ENCODE results near the gene CDKN2AIPNL.

The CDKN2AIPNL gene

DNA sequence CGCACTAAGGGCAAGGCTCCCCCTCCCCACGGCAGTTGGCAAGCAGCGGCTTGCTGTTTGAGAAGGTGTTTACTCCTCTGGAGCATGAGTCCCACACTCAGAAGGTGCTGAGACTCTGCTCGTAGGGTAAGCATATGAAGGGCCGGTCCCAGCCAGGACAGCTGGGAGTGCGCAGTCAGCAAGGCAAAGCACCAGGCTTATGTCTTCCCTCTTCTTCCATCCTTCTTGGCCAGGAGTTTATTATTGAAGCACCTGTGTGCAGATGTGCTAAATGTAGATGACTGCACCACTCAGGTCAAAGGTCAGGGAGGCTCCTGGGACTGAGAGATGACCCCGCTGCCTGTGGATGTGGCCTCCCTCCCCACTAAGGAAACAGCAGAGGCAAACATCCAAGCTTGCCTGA lies 27.0 kb upstream of the CDKN2AIPNL start:
- H3K4me2 ChIP-seq = no peak overlapping the region
- H3K27ac ChIP-seq = no peak overlapping the region
- H3K9ac ChIP-seq = no peak overlapping the region
- no peaks in the 10 kb centered on the region for H3K9me3 ChIP-seq
- no peaks in the 10 kb centered on the region for H4K20me1 ChIP-seq
- no peaks in the 10 kb centered on the region for H3K36me3 ChIP-seq
- H3K4me1 ChIP-seq = peaks cover 21% of the 10 kb centered on the region
- H3K4me3 ChIP-seq = no peak overlapping the region
- no peak for TF ChIP-seq Cebpa-rat (IDR thresholded peaks at IDR 0.05)
- no peaks in the 10 kb centered on the region for H3K27me3 ChIP-seq

DNA sequence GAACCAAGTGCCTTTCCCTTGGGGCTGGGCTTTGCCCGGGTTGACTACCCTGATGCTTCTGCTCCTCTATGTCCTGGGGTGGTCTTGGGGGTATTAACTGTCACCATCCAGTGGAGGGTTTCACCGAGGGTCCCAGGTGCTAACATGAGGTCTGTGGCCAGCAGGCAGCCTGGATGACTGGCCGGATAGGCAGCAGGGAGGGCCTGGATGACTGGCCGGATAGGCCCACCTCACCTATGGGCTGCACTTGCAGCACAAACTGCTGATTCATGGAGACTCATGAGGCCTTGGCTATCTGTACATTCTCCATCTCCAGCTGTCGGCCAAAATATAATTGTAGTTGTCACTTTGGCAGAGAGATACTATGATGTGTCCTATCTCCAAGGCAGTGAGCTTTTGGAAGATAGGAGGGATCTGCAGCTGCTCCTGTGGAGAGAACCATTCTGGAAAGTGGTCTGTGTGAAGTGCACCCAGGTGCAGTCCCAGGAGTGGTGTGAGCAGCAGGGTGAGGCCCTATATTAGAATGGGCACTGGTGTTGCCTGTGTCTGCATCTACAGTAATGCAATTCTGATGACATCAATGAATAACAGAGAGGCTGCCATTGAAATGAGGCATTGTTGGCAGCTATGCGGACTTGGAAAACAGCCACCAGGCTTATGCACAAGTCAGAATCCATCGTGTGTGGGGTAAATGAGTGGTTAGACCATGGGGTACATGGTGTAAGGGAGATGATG lies 26.3 kb upstream of the CDKN2AIPNL start:
- Histone ChIP-seq H3K36me3 (no peaks in the 10 kb centered on the region), H3K27ac (no peak overlapping the region), H3K4me1 (peaks cover 21% of the 10 kb centered on the region), H3K27me3 (no peaks in the 10 kb centered on the region), H3K9me3 (no peaks in the 10 kb centered on the region), H3K4me2 (peak overlapping the region; percentile 78), H3K4me3 (no peak overlapping the region), H4K20me1 (no peaks in the 10 kb centered on the region), H3K9ac (no peak overlapping the region)
- no peak for TF ChIP-seq Cebpa-rat (IDR thresholded peaks at IDR 0.05)

- H3K4me3 ChIP-seq = no peak overlapping the region
- peak overlapping the region; percentile 78 for H3K4me2 ChIP-seq
- H3K9ac ChIP-seq = 0 out of 2 replicates have a peak overlapping the region, but pooled peaks have one; percentile 7
- H4K20me1 ChIP-seq = no peaks in the 10 kb centered on the region
- H3K9me3 ChIP-seq = no peaks in the 10 kb centered on the region
- H3K27me3 ChIP-seq = no peaks in the 10 kb centered on the region
- TF ChIP-seq Cebpa-rat (IDR thresholded peaks at IDR 0.05) = no peak
- peaks cover 21% of the 10 kb centered on the region for H3K4me1 ChIP-seq
- H3K27ac ChIP-seq = peak overlapping the region; percentile 2; the same call in 1 of the 2 replicates
- H3K36me3 ChIP-seq = no peaks in the 10 kb centered on the region
These were observed 25.7 kb upstream of the CDKN2AIPNL start for GRCh38 chr5:134437340-134437846.

DNA sequence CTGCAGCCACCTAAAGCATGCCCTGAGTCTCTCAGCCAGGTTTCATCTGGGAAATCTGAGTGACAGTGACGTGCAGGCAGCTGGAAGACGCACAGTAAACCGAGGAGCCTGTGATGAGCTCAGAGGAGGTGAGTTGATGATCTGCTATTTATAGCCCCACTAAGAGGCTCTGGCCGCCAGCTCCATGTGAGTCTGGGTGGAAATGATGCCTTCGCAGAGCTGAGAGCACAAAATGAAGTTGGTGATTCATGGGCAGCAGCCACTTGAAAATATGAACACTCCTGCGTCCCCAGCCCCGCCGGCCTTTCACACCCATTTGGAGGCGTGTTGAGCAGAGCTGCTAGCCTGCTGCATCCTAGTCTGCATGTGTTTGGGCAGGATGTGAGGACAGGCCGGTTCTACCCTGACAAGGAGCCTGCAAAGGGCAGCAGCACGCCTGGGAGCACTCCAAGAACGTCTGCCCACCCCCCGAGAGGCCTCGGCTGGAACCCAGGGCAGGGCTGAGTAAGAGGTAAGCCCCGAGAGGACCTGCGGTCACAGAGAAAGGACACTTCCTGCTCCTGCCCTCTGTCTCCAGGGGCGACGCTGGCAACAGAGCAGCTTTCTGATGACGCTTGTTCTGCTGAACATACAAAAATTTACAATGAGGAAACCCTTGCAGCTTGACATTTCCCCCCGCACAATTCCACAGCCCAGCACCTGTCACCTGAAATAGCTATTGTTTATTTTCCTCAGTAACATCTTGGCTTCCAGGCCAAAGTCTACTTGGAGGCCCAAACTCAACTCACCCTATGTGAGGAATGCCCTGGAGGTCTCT lies 25.1 kb upstream of the CDKN2AIPNL start:
- peak overlapping the region; percentile 2; the same call in 1 of the 2 replicates for H3K27ac ChIP-seq
- H3K9ac ChIP-seq = 0 out of 2 replicates have a peak overlapping the region, but pooled peaks have one; percentile 7

GRCh38 chr5:134435560-134435959 lies 23.9 kb upstream of the CDKN2AIPNL start:
- no peak overlapping the region for H3K9ac ChIP-seq
- H3K4me3 ChIP-seq = no peak overlapping the region
- no peak for TF ChIP-seq Cebpa-rat (IDR thresholded peaks at IDR 0.05)
- H3K4me1 ChIP-seq = peaks cover 21% of the 10 kb centered on the region
- H4K20me1 ChIP-seq = no peaks in the 10 kb centered on the region
- H3K9me3 ChIP-seq = no peaks in the 10 kb centered on the region
- H3K36me3 ChIP-seq = no peaks in the 10 kb centered on the region
- no peak overlapping the region for H3K27ac ChIP-seq
- H3K27me3 ChIP-seq = no peaks in the 10 kb centered on the region
- no peak overlapping the region for H3K4me2 ChIP-seq

More for the DNA sequence above, 25.1 kb upstream of the CDKN2AIPNL start:
- Histone ChIP-seq H3K4me3 (no peak overlapping the region), H3K4me1 (peaks cover 21% of the 10 kb centered on the region), H3K27me3 (no peaks in the 10 kb centered on the region), H3K9me3 (no peaks in the 10 kb centered on the region), H4K20me1 (no peaks in the 10 kb centered on the region), H3K4me2 (peak overlapping the region; percentile 78), H3K36me3 (no peaks in the 10 kb centered on the region)
- no peak for TF ChIP-seq Cebpa-rat (IDR thresholded peaks at IDR 0.05)

DNA sequence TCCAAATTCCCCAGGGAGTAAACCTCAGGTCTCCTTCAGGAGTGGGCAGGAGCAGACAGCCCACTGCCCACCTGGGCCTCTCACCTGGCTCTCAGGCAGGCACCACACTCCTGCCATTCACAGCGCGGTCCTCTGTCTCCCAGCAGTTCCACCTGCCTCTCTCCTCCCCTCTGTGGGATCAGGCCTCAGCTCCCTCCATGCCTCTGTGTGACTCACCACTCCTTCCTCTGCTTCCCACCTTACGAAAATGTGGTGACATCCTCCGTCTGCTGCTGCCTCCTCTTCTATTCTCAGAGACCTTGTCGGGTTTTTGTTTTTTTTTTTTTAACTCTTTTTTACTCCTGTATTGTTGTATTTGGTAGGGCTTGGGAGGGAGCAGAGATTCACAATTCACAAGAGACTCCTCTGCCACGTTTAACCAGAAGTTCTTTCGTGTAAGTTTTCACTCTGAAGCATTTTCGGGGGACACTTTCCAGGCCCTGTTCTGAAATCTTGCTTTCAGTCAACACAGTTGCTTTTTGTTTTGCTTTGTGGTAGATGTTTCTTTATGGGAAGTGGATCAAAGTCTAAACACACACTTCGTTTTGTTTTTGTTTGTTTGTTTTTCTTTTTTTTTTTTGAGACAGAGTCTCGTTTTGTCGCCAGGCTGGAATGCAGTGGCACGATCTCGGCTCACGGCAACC lies 21.1 kb upstream of the CDKN2AIPNL start:
- Histone ChIP-seq H3K4me3 (no peak overlapping the region), H3K27ac (no peak overlapping the region), H3K36me3 (no peaks in the 10 kb centered on the region), H3K4me1 (peaks cover 18% of the 10 kb centered on the region), H3K9ac (no peak overlapping the region), H4K20me1 (no peaks in the 10 kb centered on the region), H3K4me2 (no peak overlapping the region), H3K9me3 (no peaks in the 10 kb centered on the region), H3K27me3 (no peaks in the 10 kb centered on the region)
- no peak for TF ChIP-seq Cebpa-rat (IDR thresholded peaks at IDR 0.05)

GRCh38 chr5:134432174-134432573 lies 20.5 kb upstream of the CDKN2AIPNL start:
- Histone ChIP-seq H3K4me3 (no peak overlapping the region), H3K4me2 (no peak overlapping the region), H3K9me3 (no peaks in the 10 kb centered on the region), H4K20me1 (no peaks in the 10 kb centered on the region), H3K27ac (no peak overlapping the region), H3K9ac (no peak overlapping the region), H3K36me3 (no peaks in the 10 kb centered on the region), H3K27me3 (no peaks in the 10 kb centered on the region), H3K4me1 (peaks cover 12% of the 10 kb centered on the region)
- TF ChIP-seq Cebpa-rat (IDR thresholded peaks at IDR 0.05) = no peak

DNA sequence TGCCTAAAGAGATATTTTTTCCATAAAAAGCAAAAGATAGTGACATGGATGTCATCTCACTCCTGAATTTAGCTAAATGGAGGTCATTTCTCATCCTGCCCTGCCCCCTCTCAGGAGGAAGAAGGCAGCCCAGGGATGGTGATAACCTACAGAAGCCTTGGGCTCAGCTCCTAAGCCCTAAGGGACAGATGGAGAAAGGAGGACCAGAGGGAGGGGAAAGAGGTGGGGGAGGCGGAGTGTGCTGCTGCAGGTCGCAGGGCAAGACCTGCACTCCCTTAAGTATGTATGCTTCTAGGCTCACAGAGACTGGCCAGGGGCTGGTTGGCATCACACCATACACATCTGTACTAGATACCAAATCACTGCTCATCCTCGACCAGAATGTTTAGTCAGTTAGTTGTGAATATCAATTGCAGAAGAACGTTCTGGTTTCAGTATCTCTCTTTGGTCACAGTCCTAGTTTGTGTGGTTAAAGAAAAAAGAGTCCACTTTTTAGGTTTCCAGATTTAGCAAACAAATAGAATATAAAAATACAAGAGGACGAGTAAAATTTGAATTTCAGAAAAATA lies 18.4 kb upstream of the CDKN2AIPNL start:
- Histone ChIP-seq H3K27ac (no peak overlapping the region), H3K36me3 (no peaks in the 10 kb centered on the region), H3K9me3 (no peaks in the 10 kb centered on the region), H3K27me3 (no peaks in the 10 kb centered on the region), H4K20me1 (no peaks in the 10 kb centered on the region), H3K4me2 (no peak overlapping the region), H3K4me3 (no peak overlapping the region), H3K4me1 (no peaks in the 10 kb centered on the region), H3K9ac (no peak overlapping the region)
- no peak for TF ChIP-seq Cebpa-rat (IDR thresholded peaks at IDR 0.05)

- Histone ChIP-seq H3K4me2 (no peak overlapping the region), H3K4me1 (no peaks in the 10 kb centered on the region), H3K27ac (no peak overlapping the region)
These were observed 15.9 kb upstream of the CDKN2AIPNL start for GRCh38 chr5:134427540-134428041.

More at GRCh38 chr5:134427540-134428041, 15.9 kb upstream of the CDKN2AIPNL start:
- no peak overlapping the region for H3K4me3 ChIP-seq
- no peak for TF ChIP-seq Cebpa-rat (IDR thresholded peaks at IDR 0.05)
- H3K36me3 ChIP-seq = no peaks in the 10 kb centered on the region
- H3K9ac ChIP-seq = no peak overlapping the region
- H3K27me3 ChIP-seq = no peaks in the 10 kb centered on the region
- no peaks in the 10 kb centered on the region for H4K20me1 ChIP-seq
- H3K9me3 ChIP-seq = no peaks in the 10 kb centered on the region
